K562 (cell line): Measurements from ENCODE around the gene SRC. TPM values are rescaled to one million over a fixed set of nuclear protein-coding genes. Genes with fewer than 3 reads are reported as not detected.

Source experiments
- GATA2 ChIP-seq: sonication (generic); formaldehyde crosslinking; IDR thresholded peaks from 2 replicates; pipeline ENCODE4 v1.4.0; 2020; ENCODE audit warnings: mild to moderate bottlenecking, missing genetic modification reagents
- HDAC1 ChIP-seq, 2 experiments: fragments of 450-650 bp; IDR thresholded peaks; 2 replicates each; pipeline ENCODE4 v1.6.1; 2016 to 2017; ENCODE audit warnings: inconsistent platforms in 1 of 2, mild to moderate bottlenecking in 1 of 2, moderate library complexity in 1 of 2
- NCOA1 ChIP-seq: fragments of 450-650 bp; IDR thresholded peaks from 2 replicates; pipeline ENCODE4 v1.6.1; 2016; ENCODE audit warnings: low read depth
- XRCC3 ChIP-seq: fragments of 450-650 bp; IDR thresholded peaks from 2 replicates; pipeline ENCODE4 v1.6.1; 2017; ENCODE audit warnings: mild to moderate bottlenecking, moderate library complexity
- ZNF140 ChIP-seq: fragments of 250-450 bp; sonication (Bioruptor Pico); IDR thresholded peaks from 2 replicates; pipeline ENCODE4 v1.8.0; 2021; ENCODE audit warnings: moderate library complexity, mild to moderate bottlenecking, inconsistent platforms
- polyA plus RNA-seq, 8 experiments: library from polyadenylated mRNA; depleted of rRNA in 4 of 8; stranded (reverse) in 5 of 8; unstranded in 3 of 8; fragments of >200 nt; fragmentation: Nextera tagmentation in 2 of 8; fragmentation: Illumina TruSeq in 1 of 8; extraction: Ambion mirVana in 2 of 8; extraction: Trizol in 1 of 8; gene quantifications; 2 replicates each; pipeline versions ENCODE4 v1.2.1 to v1.2.3, GENCODE V29; 2011 to 2014; ENCODE audit warnings: inconsistent platforms in 1 of 8, missing spikeins in 1 of 8
- total RNA-seq, 7 experiments: library from RNA; depleted of rRNA in 6 of 7; stranded (reverse); fragments of >200 nt in 6 of 7; fragmentation: Illumina TruSeq in 2 of 7; extraction: Trizol in 2 of 7; gene quantifications; 2 replicates each; pipeline versions ENCODE4 v1.2.1 to v1.2.3, GENCODE V29; 2011 to 2021; ENCODE audit warnings: low replicate concordance in 1 of 7
- TF ChIP-seq, protein P1 (sequence below): fragments of 450-650 bp; IDR thresholded peaks from 2 replicates; pipeline ENCODE4 v1.6.1; 2016; ENCODE audit warnings: mild to moderate bottlenecking, moderate library complexity
- TF ChIP-seq, protein P2 (sequence below): fragments of 250-450 bp; sonication (Bioruptor Pico); IDR thresholded peaks from 2 replicates; pipeline ENCODE4 v1.8.0; 2021; ENCODE audit warnings: borderline replicate concordance, mild to moderate bottlenecking, moderate library complexity; ENCODE audit not compliant: poor library complexity, severe bottlenecking

Gene SRC
- total and polyA plus RNA-seq, 9 of the 15 experiments (the other 6 are each of a cell fraction or from before 2014, with no cell fraction given) = 0.06 to 8.5 (median 3.1) TPM

DNA sequence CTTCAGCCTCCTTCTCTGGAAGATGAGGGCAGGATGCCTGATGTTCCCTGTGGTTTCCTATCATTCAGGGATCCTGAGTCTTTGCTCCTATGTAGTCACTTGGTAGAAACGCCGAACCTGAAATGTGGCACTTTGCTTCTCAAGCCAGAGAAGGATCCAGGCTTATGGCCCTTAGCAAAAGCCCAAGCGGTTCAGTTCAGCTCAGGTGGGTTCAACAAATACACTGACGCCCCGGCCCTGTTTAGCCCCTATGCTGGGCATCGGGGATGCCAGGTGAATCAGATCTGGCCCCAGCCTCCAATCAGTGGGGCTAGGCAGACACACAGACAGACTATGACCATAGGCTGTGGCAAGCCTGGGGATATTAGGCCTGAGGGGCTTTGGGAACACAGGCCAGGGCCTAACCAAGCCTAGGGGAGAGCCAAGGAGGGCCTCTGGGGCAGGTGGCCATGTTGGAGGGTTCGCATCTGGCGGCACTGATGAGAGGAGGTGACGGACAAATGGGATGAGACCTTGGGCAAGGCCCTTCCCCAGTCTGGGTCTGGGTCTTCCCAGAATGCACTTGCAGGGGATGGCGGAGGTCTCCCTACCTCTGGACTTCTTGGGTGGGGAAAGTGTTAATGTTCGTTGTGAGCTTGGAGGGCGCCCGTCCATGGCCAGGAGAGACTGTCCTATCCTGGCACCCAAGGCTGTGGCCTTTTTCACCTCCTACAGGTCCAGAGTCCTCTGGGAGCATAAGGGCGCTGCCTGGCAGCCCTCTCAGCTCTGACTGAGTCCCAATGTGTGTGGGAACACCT, 17.6 kb upstream of the SRC start (continued):
- TF ChIP-seq, protein P1, sequence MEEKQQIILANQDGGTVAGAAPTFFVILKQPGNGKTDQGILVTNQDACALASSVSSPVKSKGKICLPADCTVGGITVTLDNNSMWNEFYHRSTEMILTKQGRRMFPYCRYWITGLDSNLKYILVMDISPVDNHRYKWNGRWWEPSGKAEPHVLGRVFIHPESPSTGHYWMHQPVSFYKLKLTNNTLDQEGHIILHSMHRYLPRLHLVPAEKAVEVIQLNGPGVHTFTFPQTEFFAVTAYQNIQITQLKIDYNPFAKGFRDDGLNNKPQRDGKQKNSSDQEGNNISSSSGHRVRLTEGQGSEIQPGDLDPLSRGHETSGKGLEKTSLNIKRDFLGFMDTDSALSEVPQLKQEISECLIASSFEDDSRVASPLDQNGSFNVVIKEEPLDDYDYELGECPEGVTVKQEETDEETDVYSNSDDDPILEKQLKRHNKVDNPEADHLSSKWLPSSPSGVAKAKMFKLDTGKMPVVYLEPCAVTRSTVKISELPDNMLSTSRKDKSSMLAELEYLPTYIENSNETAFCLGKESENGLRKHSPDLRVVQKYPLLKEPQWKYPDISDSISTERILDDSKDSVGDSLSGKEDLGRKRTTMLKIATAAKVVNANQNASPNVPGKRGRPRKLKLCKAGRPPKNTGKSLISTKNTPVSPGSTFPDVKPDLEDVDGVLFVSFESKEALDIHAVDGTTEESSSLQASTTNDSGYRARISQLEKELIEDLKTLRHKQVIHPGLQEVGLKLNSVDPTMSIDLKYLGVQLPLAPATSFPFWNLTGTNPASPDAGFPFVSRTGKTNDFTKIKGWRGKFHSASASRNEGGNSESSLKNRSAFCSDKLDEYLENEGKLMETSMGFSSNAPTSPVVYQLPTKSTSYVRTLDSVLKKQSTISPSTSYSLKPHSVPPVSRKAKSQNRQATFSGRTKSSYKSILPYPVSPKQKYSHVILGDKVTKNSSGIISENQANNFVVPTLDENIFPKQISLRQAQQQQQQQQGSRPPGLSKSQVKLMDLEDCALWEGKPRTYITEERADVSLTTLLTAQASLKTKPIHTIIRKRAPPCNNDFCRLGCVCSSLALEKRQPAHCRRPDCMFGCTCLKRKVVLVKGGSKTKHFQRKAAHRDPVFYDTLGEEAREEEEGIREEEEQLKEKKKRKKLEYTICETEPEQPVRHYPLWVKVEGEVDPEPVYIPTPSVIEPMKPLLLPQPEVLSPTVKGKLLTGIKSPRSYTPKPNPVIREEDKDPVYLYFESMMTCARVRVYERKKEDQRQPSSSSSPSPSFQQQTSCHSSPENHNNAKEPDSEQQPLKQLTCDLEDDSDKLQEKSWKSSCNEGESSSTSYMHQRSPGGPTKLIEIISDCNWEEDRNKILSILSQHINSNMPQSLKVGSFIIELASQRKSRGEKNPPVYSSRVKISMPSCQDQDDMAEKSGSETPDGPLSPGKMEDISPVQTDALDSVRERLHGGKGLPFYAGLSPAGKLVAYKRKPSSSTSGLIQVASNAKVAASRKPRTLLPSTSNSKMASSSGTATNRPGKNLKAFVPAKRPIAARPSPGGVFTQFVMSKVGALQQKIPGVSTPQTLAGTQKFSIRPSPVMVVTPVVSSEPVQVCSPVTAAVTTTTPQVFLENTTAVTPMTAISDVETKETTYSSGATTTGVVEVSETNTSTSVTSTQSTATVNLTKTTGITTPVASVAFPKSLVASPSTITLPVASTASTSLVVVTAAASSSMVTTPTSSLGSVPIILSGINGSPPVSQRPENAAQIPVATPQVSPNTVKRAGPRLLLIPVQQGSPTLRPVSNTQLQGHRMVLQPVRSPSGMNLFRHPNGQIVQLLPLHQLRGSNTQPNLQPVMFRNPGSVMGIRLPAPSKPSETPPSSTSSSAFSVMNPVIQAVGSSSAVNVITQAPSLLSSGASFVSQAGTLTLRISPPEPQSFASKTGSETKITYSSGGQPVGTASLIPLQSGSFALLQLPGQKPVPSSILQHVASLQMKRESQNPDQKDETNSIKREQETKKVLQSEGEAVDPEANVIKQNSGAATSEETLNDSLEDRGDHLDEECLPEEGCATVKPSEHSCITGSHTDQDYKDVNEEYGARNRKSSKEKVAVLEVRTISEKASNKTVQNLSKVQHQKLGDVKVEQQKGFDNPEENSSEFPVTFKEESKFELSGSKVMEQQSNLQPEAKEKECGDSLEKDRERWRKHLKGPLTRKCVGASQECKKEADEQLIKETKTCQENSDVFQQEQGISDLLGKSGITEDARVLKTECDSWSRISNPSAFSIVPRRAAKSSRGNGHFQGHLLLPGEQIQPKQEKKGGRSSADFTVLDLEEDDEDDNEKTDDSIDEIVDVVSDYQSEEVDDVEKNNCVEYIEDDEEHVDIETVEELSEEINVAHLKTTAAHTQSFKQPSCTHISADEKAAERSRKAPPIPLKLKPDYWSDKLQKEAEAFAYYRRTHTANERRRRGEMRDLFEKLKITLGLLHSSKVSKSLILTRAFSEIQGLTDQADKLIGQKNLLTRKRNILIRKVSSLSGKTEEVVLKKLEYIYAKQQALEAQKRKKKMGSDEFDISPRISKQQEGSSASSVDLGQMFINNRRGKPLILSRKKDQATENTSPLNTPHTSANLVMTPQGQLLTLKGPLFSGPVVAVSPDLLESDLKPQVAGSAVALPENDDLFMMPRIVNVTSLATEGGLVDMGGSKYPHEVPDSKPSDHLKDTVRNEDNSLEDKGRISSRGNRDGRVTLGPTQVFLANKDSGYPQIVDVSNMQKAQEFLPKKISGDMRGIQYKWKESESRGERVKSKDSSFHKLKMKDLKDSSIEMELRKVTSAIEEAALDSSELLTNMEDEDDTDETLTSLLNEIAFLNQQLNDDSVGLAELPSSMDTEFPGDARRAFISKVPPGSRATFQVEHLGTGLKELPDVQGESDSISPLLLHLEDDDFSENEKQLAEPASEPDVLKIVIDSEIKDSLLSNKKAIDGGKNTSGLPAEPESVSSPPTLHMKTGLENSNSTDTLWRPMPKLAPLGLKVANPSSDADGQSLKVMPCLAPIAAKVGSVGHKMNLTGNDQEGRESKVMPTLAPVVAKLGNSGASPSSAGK = no peak
- TF ChIP-seq XRCC3 (no peak), GATA2 (CRISPR knock-in tag) (no peak), ZNF140 (CRISPR knock-in tag) (no peak), NCOA1 (no peak), HDAC1 (IDR thresholded peaks at IDR 0.05) (no peak)
- TF ChIP-seq, protein P2, sequence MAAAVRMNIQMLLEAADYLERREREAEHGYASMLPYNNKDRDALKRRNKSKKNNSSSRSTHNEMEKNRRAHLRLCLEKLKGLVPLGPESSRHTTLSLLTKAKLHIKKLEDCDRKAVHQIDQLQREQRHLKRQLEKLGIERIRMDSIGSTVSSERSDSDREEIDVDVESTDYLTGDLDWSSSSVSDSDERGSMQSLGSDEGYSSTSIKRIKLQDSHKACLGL (CRISPR knock-in tag) = no peak
